Measurements from ENCODE around the gene HDAC9.

GRCh38 chr7:18893156-18893555, 397.6 kb downstream of the HDAC9 start:
- TF ChIP-seq POLR2AphosphoS5 (IDR thresholded peaks at IDR 0.05; ENCODE audit: low read depth, low read length) (no peak), POLR2A (IDR thresholded peaks at IDR 0.05; ENCODE audit: low read depth, low read length) (no peak)

Measured in GM12892 (cell line).